HL-60 (cell line): Measurements from ENCODE around the gene FOXP4.

Experiments
- POLR2AphosphoS5 ChIP-seq: IDR thresholded peaks from 2 replicates; pipeline ENCODE4 v1.6.1; 2012; ENCODE audit warnings: low read depth
- SPI1 ChIP-seq: IDR thresholded peaks from 2 replicates; pipeline ENCODE4 v1.6.1; 2012; ENCODE audit warnings: low read depth, mild to moderate bottlenecking, borderline replicate concordance
- TF ChIP-seq, protein P1 (sequence below): IDR thresholded peaks from one replicate; pipeline ENCODE4 v1.5.1; 2011; ENCODE audit warnings: low read length, control low read depth, inconsistent platforms; ENCODE audit not compliant: insufficient read depth
- TF ChIP-seq, protein P2 (sequence below): IDR thresholded peaks from 2 replicates; pipeline ENCODE4 v1.6.1; 2012; ENCODE audit warnings: low read depth; ENCODE audit not compliant: insufficient replicate concordance

DNA sequence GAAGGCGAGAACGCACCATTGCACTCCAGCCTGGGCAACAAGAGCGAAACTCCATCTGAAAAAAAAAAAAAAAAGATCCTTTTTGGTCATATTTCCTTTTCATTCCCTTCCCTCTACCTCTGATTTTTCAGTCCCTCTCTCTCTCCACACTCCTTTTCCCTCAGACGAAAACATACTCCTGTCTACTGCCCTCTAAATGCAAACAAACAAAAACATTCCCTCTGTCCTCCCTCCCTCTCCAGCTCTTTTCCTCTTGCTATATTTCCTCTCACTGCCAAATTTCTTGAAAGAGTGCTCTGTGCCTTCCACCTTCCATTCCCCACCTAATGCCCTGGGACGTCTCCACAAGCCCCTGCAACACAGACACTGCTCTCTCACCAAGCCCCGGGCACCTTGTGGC is 77.1 kb downstream of the FOXP4 start:
- TF ChIP-seq, protein P1, sequence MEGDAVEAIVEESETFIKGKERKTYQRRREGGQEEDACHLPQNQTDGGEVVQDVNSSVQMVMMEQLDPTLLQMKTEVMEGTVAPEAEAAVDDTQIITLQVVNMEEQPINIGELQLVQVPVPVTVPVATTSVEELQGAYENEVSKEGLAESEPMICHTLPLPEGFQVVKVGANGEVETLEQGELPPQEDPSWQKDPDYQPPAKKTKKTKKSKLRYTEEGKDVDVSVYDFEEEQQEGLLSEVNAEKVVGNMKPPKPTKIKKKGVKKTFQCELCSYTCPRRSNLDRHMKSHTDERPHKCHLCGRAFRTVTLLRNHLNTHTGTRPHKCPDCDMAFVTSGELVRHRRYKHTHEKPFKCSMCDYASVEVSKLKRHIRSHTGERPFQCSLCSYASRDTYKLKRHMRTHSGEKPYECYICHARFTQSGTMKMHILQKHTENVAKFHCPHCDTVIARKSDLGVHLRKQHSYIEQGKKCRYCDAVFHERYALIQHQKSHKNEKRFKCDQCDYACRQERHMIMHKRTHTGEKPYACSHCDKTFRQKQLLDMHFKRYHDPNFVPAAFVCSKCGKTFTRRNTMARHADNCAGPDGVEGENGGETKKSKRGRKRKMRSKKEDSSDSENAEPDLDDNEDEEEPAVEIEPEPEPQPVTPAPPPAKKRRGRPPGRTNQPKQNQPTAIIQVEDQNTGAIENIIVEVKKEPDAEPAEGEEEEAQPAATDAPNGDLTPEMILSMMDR = no peak
- TF ChIP-seq POLR2AphosphoS5 (no peak), SPI1 (no peak)
- TF ChIP-seq, protein P2, sequence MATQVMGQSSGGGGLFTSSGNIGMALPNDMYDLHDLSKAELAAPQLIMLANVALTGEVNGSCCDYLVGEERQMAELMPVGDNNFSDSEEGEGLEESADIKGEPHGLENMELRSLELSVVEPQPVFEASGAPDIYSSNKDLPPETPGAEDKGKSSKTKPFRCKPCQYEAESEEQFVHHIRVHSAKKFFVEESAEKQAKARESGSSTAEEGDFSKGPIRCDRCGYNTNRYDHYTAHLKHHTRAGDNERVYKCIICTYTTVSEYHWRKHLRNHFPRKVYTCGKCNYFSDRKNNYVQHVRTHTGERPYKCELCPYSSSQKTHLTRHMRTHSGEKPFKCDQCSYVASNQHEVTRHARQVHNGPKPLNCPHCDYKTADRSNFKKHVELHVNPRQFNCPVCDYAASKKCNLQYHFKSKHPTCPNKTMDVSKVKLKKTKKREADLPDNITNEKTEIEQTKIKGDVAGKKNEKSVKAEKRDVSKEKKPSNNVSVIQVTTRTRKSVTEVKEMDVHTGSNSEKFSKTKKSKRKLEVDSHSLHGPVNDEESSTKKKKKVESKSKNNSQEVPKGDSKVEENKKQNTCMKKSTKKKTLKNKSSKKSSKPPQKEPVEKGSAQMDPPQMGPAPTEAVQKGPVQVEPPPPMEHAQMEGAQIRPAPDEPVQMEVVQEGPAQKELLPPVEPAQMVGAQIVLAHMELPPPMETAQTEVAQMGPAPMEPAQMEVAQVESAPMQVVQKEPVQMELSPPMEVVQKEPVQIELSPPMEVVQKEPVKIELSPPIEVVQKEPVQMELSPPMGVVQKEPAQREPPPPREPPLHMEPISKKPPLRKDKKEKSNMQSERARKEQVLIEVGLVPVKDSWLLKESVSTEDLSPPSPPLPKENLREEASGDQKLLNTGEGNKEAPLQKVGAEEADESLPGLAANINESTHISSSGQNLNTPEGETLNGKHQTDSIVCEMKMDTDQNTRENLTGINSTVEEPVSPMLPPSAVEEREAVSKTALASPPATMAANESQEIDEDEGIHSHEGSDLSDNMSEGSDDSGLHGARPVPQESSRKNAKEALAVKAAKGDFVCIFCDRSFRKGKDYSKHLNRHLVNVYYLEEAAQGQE = no peak
